SK-N-DZ (cell line): Measurements from ENCODE around the gene KCTD16.
A peak's percentile ranks its signal among the peaks of the same experiment; 100 is the strongest.

ENCODE experiments used
- DNase-seq: peaks from one replicate; pipeline ENCODE4 v3.0.0-alpha.2; 2015; ENCODE audit warnings: low spot score

KCTD16 gene

GRCh38 chr5:144332265-144332664, 161.6 kb downstream of the KCTD16 start:
- no peak for DNase-seq

GRCh38 chr5:144333336-144333920, 162.8 kb downstream of the KCTD16 start:
- no peak for DNase-seq

- DNase-seq, result no peak
Observed at GRCh38 chr5:144335561-144335960, 164.9 kb downstream of the KCTD16 start.

GRCh38 chr5:144336191-144336961, 165.7 kb downstream of the KCTD16 start:
- no peak for DNase-seq

GRCh38 chr5:144352330-144352729, 181.7 kb downstream of the KCTD16 start:
- DNase-seq, result no peak

- peak; percentile 99 for DNase-seq
Observed at GRCh38 chr5:144352732-144353317, 182.2 kb downstream of the KCTD16 start.

- no peak for DNase-seq
Observed at GRCh38 chr5:144356489-144356888, 185.8 kb downstream of the KCTD16 start.

GRCh38 chr5:144361406-144361805, 190.7 kb downstream of the KCTD16 start:
- DNase-seq, result no peak

- DNase-seq, result no peak
Observed at GRCh38 chr5:144365885-144366284, 195.2 kb downstream of the KCTD16 start.

- DNase-seq, result no peak
Observed at GRCh38 chr5:144367991-144368390, 197.3 kb downstream of the KCTD16 start.

- DNase-seq, result no peak
Observed at GRCh38 chr5:144368556-144368955, 197.9 kb downstream of the KCTD16 start.

- DNase-seq, result peak; percentile 21
Observed at GRCh38 chr5:144369006-144369405, 198.3 kb downstream of the KCTD16 start.

- no peak for DNase-seq
Observed at GRCh38 chr5:144370273-144370672, 199.6 kb downstream of the KCTD16 start.

- DNase-seq, result no peak
Observed at GRCh38 chr5:144374637-144375036, 204.0 kb downstream of the KCTD16 start.

- peak; percentile 81 for DNase-seq
Observed at GRCh38 chr5:144377207-144377606, 206.5 kb downstream of the KCTD16 start.

- no peak for DNase-seq
Observed at GRCh38 chr5:144378681-144379080, 208.0 kb downstream of the KCTD16 start.

GRCh38 chr5:144385597-144385996, 214.9 kb downstream of the KCTD16 start:
- DNase-seq, result no peak

- no peak for DNase-seq
Observed at GRCh38 chr5:144386315-144386714, 215.6 kb downstream of the KCTD16 start.

- DNase-seq, result peak; percentile 17
Observed at GRCh38 chr5:144390133-144390532, 219.5 kb downstream of the KCTD16 start.

- no peak for DNase-seq
Observed at GRCh38 chr5:144391044-144391443, 220.4 kb downstream of the KCTD16 start.

GRCh38 chr5:144393641-144394435, 223.2 kb downstream of the KCTD16 start:
- no peak for DNase-seq

GRCh38 chr5:144395704-144396103, 225.0 kb downstream of the KCTD16 start:
- no peak for DNase-seq
